Gastroesophageal sphincter (tissue), 4 donors: ENCODE results near the gene ABHD8. TPM values are rescaled to one million over a fixed set of nuclear protein-coding genes. Genes with fewer than 3 reads are reported as not detected.

ENCODE experiments used
- ATAC-seq: fragments of 150-250 bp; one replicate; pipeline ENCODE4 v1.9.1; 2016; ENCODE audit warnings: mild to moderate bottlenecking, moderate library complexity
- H3K27ac ChIP-seq, 4 donors: fragments of 200-600 bp; sonication (generic) in 3 of 4; 1 replicate in 3 of 4; 2 replicates in 1 of 4; pipeline ENCODE4 v1.5.1; 2016 to 2019
- H3K27me3 ChIP-seq: fragments of 200-600 bp; sonication (generic); one replicate; pipeline ENCODE4 v1.5.1; 2019
- H3K36me3 ChIP-seq, 2 donors: fragments of 200-600 bp; sonication (generic); one replicate each; pipeline ENCODE4 v1.5.1; 2019; ENCODE audit warnings: control low read depth in 1 of 2
- H3K4me1 ChIP-seq, 3 donors: fragments of 200-600 bp; sonication (generic); 1 replicate in 2 of 3; 2 replicates in 1 of 3; pipeline ENCODE4 v1.5.1; 2016 to 2019; ENCODE audit warnings: control low read depth in 2 of 3
- H3K4me3 ChIP-seq, 2 donors: fragments of 200-600 bp; sonication (generic); one replicate each; pipeline ENCODE4 v1.5.1; 2019; ENCODE audit warnings: mild to moderate bottlenecking in 1 of 2, moderate library complexity in 1 of 2
- H3K9me3 ChIP-seq, 3 donors: fragments of 200-600 bp; sonication (generic); one replicate each; pipeline ENCODE4 v1.5.1; 2017 to 2019; ENCODE audit warnings: control low read depth in 2 of 3
- CTCF ChIP-seq, 4 experiments: fragments of 200-600 bp in 2 of 4; fragments of 450-650 bp in 2 of 4; sonication (generic) in 1 of 4; IDR thresholded peaks; one replicate each; pipeline ENCODE4 v1.5.1; 2017 to 2019; ENCODE audit warnings: antibody characterized with exemption in 4 of 4, mild to moderate bottlenecking in 2 of 4, moderate library complexity in 2 of 4
- EP300 ChIP-seq: sonication (generic); formaldehyde crosslinking; IDR thresholded peaks from one replicate; pipeline ENCODE4 v1.6.1; 2017; ENCODE audit warnings: antibody characterized with exemption, mild to moderate bottlenecking
- POLR2A ChIP-seq, 2 donors: fragments of 450-650 bp; IDR thresholded peaks; one replicate each; pipeline ENCODE4 v1.6.1; 2017; ENCODE audit warnings: antibody characterized with exemption in 2 of 2, mild to moderate bottlenecking in 2 of 2, moderate library complexity in 1 of 2
- POLR2AphosphoS5 ChIP-seq: sonication (generic); formaldehyde crosslinking; IDR thresholded peaks from one replicate; pipeline ENCODE4 v1.6.1; 2017; ENCODE audit warnings: antibody characterized with exemption
- WGBS, 2 donors: methylation state at CpG; one replicate each; pipeline ENCODE4 v1.1.5; 2018; ENCODE audit warnings: low coverage in 1 of 2; 5-methylcytosine and 5-hydroxymethylcytosine counted together
- total RNA-seq, 4 donors: library from RNA; depleted of rRNA; stranded (reverse); fragments of >200 nt; gene quantifications; one replicate each; pipeline ENCODE4 v1.1.0, GENCODE V29; 2016

Gene ABHD8
- total RNA-seq, 4 donors from 2014 or later: 13.2 to 34.4 (median 24.3) TPM

GRCh38 chr19:17311455-17312188, 8.4 kb upstream of the ABHD8 start:
- peaks cover 0 to 48% of the 10 kb centered on the region in 2 donors for H3K36me3 ChIP-seq
- TF ChIP-seq EP300 (no peak), CTCF (IDR thresholded peaks at IDR 0.05) (no peak), POLR2AphosphoS5 (no peak), POLR2A (IDR thresholded peaks at IDR 0.05) (no peak)
- no peak overlapping the region for H3K4me3 ChIP-seq
- no peak for ATAC-seq
- WGBS, 2 donors: 63 to 78% methylated on average over 1 to 6 of the region's 11 CpGs
- H3K27ac ChIP-seq: no peak overlapping the region
- no peaks in the 10 kb centered on the region for H3K9me3 ChIP-seq
- no peaks in the 10 kb centered on the region for H3K27me3 ChIP-seq
- peaks cover 0 to 57% (median 10%) of the 10 kb centered on the region in 3 donors for H3K4me1 ChIP-seq

GRCh38 chr19:17309965-17310461, 6.8 kb upstream of the ABHD8 start:
- TF ChIP-seq EP300: no peak
- no peak for TF ChIP-seq POLR2AphosphoS5
- TF ChIP-seq CTCF (IDR thresholded peaks at IDR 0.05): no peak
- no peak for TF ChIP-seq POLR2A (IDR thresholded peaks at IDR 0.05)

GRCh38 chr19:17309198-17309964, 6.2 kb upstream of the ABHD8 start, which contains the start of gene DDA1:
DDA1 (plus strand) TSS chr19:17309563; CDS start chr19:17309655, 92 bp downstream.
- Histone ChIP-seq H3K27ac (peak within 1 kb of the TSS; percentile 44 to 92 (median 84)), H3K36me3 (peaks cover 0 to 29% of the 10 kb centered on the region in 2 donors), H3K27me3 (no peaks in the 10 kb centered on the region), H3K4me3 (peak within 1 kb of the TSS; percentile 80 to 92), H3K4me1 (peaks cover 0 to 77% (median 26%) of the 10 kb centered on the region in 3 donors), H3K9me3 (no peaks in the 10 kb centered on the region)
- 0 to 2% methylated on average over 11 to 12 of the region's 46 CpGs for WGBS, 2 donors
- no peak for TF ChIP-seq EP300
- TF ChIP-seq POLR2A (IDR thresholded peaks at IDR 0.05): peak; percentile 35 to 37
- TF ChIP-seq CTCF (IDR thresholded peaks at IDR 0.05): peak in 1 of 4 experiments; percentile 24
- TF ChIP-seq POLR2AphosphoS5: no peak
- peak; percentile 90 for ATAC-seq

More at GRCh38 chr19:17309965-17310461, 6.8 kb upstream of the ABHD8 start:
- Histone ChIP-seq H3K9me3 (no peaks in the 10 kb centered on the region), H3K27me3 (no peaks in the 10 kb centered on the region), H3K4me3 (peak overlapping the region; percentile 80 to 92), H3K36me3 (peaks cover 0 to 35% of the 10 kb centered on the region in 2 donors), H3K27ac (peak overlapping the region; percentile 44 to 85 (median 84)), H3K4me1 (peaks cover 0 to 70% (median 20%) of the 10 kb centered on the region in 3 donors)
- no peak for ATAC-seq
- WGBS, 2 donors: 4% methylated on average over 4 of the region's 23 CpGs; no CpG with 5 or more reads in 1 of the 2 donors

GRCh38 chr19:17307876-17308377, 4.7 kb upstream of the ABHD8 start:
- Histone ChIP-seq H3K27ac (peak overlapping the region in 3 of 4 donors; percentile 15 to 92 (median 90)), H3K9me3 (no peaks in the 10 kb centered on the region), H3K4me3 (no peak overlapping the region), H3K4me1 (peaks cover 0 to 90% (median 34%) of the 10 kb centered on the region in 3 donors), H3K27me3 (no peaks in the 10 kb centered on the region), H3K36me3 (peaks cover 0 to 17% of the 10 kb centered on the region in 2 donors)
- 80 to 87% methylated on average over 8 of the region's 8 CpGs for WGBS, 2 donors
- no peak for ATAC-seq
- no peak for TF ChIP-seq EP300
- TF ChIP-seq POLR2A (IDR thresholded peaks at IDR 0.05): no peak
- no peak for TF ChIP-seq CTCF (IDR thresholded peaks at IDR 0.05)
- no peak for TF ChIP-seq POLR2AphosphoS5
